Spleen (tissue), 7 donors: Measurements from ENCODE around the gene PLA2G4B.

Experiments
- CTCF ChIP-seq, 11 experiments: fragments of 200-600 bp in 7 of 11; fragments of 450-650 bp in 4 of 11; sonication (generic) in 4 of 11; IDR thresholded peaks in 8 of 11; conservative IDR thresholded peaks in 3 of 11; 1 replicate in 7 of 11; 2 replicates in 4 of 11; pipeline versions ENCODE4 v1.4.0 to v1.8.0; 2016 to 2021; ENCODE audit warnings: antibody characterized with exemption in 11 of 11, inconsistent platforms in 4 of 11, mild to moderate bottlenecking in 1 of 11
- POLR2A ChIP-seq, 3 donors: fragments of 450-650 bp; IDR thresholded peaks; one replicate each; pipeline ENCODE4 v1.5.1; 2017; ENCODE audit warnings: antibody characterized with exemption in 3 of 3, mild to moderate bottlenecking in 1 of 3
- donor health status: DM: no; HTN: no; CAD: no; lungs with moderate emphysema.
- donor health status: DM: no; HTN: no; CAD: no.
- donor health status: DM: no; HTN: no; CAD: no.

- no peak for TF ChIP-seq POLR2A (IDR thresholded peaks at IDR 0.05)
- TF ChIP-seq CTCF (IDR thresholded peaks at IDR 0.05 in 8 of 11, conservative IDR thresholded peaks at IDR 0.05 in 3 of 11) = no peak
Observed at GRCh38 chr15:41896566-41896965, 57.9 kb downstream of the PLA2G4B start.
